Activated CD8-positive, alpha-beta memory T cell treated with anti-CD3 and anti-CD28 coated beads, Interleukin-2, amount 50 U/mL, for 24 hours (primary cell): ENCODE measurements around the gene SNAI1.
"Not testable (repeated sequence)": the region's sequence is repeated elsewhere in the genome, so short reads cannot be mapped to it uniquely, and the experiment has no call there.

Source experiments
- DNase-seq: peaks from one replicate; pipeline ENCODE4 v3.0.0-alpha.2; 2020; ENCODE audit errors: extremely low read depth

The SNAI1 gene

DNA sequence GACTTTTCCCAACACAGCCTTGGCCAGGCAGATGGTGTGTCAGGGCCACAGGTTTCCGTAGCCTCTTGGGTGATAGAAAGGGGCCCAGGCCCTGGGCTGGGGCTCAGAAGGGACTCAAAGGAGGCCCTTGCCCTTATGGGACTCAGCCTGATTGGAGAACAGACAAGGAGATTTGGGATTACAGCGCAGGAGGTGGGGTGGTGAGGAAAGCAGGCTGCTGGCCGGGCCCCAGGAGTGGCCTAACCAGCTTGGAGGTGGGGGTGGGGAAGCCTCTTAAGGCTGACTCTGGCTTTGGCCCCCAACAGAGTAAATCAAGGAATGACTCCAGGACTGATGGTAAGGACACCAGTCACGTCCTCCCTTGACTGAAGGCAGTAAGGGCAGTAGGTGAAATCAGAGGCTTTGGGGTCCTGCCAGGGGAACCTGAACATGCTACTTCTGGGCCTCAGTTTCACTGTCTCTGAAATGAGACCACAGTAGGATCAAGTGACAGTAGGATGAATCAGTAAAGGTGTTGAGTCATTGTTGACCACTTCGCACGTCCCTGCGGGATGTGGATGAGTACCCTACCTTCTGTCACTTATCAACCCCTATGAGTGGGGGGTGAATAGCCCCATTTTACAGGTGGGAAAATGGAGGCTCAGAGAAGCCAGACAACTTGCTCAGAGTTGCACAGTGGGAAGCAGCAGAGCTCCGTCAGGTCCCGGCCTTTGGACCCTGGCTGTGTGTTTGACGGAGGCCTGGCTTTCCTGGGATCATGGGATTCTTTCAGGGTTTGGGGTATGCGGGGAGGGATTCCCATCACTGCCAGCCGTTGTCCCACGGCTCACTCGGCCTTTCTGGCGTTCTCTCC is 4.5 kb downstream of the SNAI1 start:
- no peak for DNase-seq

DNA sequence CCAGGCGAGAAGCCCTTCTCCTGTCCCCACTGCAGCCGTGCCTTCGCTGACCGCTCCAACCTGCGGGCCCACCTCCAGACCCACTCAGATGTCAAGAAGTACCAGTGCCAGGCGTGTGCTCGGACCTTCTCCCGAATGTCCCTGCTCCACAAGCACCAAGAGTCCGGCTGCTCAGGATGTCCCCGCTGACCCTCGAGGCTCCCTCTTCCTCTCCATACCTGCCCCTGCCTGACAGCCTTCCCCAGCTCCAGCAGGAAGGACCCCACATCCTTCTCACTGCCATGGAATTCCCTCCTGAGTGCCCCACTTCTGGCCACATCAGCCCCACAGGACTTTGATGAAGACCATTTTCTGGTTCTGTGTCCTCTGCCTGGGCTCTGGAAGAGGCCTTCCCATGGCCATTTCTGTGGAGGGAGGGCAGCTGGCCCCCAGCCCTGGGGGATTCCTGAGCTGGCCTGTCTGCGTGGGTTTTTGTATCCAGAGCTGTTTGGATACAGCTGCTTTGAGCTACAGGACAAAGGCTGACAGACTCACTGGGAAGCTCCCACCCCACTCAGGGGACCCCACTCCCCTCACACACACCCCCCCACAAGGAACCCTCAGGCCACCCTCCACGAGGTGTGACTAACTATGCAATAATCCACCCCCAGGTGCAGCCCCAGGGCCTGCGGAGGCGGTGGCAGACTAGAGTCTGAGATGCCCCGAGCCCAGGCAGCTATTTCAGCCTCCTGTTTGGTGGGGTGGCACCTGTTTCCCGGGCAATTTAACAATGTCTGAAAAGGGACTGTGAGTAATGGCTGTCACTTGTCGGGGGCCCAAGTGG is 5.3 kb downstream of the SNAI1 start:
- no peak for DNase-seq

DNA sequence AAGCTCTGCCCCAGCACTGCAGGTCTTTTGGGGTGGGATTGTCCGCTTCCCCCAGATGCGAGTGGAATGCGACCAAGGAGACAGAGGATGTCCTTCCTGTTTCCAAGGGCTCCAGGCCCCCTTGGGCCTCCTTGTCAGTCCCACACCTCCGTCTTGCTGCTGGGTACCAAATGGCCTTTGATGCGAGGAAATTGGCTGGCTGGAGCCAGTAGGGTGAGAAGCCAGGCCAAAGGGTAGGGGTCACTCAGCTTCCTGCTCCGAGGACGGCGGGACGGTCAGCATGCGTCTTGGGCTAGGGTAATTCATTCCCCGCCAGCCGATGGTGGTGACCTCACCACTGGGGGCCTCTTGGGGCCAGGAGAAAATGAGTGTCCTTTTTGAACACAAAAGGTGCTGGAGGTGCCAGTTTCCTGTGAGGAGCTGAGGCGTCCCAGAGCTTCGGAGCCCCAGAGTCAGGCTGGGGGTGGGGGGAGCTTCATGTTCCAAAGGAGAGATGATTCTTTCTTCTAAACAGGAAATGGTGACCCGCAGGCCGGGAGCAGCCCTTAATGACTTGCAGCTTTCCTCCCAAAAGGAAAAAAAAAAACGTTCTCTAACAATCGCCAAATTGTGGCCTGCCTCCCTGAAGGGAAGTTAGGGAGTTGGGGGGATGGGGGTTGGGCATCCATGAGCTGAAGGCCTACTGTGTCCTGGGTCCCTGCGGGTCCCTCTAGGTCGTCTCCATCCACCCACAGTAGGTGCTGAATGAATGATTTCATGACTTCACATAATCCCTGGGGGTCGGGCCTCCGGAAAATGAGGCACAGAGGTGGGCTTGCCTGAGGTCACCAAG is 6.7 kb downstream of the SNAI1 start:
- DNase-seq: no peak

DNA sequence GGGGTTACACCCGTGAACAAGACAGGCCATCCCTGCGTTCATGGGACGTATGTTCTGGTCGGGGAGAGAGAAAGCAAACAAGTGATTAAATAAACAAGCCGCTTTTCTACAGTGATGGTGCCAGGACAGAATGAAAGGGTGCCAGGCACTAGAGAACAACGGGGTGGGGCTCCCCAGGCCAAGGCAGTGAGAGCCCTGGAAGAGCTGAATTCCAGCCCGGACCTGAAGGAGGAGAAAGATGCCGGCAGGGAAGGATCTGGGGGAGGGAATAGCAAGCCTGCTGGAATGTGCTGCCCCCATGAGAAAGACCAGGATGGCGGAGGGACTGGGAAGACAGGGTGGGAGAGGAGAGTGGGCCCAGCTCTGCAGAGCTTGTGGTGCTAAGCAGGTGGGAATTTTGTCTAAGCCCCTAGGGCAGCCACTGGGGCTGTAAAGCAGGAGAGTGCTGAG is 7.5 kb downstream of the SNAI1 start:
- no peak for DNase-seq

DNA sequence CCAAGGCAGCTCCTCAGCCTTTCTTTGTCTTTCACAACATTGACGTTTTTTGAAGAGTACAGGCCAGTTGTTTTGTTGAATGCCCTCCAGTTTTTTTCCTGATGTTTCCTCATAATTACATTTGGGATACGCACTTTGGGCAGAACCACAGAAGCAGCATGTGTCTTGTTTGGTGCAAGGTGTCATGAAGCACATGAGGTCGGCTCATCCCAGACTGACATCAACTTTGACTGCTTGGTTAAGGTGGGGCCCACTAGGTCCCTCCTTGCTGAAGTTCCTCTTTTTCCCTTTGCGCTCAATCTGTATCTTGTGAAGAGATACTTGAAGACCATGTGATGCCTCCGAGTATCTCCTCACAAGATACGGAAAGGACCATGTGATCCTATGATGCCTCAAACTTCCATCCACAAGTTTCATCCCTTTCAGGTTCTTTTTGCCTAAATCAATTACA is 10.5 kb downstream of the SNAI1 start:
- DNase-seq: no peak

DNA sequence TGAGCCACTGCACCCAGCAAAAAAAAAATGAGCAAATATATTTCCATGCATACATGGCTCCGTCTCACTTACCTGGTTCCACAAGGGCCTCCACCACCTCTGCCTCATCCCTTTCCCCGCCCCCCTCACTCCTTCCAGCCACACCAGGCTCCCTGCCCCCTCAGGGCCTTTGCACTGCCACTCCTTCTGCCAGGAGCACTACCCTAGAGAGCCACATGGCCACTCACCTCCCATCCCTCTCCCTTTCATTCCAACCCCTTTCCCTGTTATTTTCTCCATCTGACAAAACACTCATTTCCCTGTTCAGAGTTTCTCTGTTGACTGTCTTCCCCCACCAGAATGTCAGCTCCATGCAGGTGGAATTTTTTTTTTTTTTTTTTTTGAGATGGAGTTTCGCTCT is 12.8 kb downstream of the SNAI1 start:
- DNase-seq: no peak

DNA sequence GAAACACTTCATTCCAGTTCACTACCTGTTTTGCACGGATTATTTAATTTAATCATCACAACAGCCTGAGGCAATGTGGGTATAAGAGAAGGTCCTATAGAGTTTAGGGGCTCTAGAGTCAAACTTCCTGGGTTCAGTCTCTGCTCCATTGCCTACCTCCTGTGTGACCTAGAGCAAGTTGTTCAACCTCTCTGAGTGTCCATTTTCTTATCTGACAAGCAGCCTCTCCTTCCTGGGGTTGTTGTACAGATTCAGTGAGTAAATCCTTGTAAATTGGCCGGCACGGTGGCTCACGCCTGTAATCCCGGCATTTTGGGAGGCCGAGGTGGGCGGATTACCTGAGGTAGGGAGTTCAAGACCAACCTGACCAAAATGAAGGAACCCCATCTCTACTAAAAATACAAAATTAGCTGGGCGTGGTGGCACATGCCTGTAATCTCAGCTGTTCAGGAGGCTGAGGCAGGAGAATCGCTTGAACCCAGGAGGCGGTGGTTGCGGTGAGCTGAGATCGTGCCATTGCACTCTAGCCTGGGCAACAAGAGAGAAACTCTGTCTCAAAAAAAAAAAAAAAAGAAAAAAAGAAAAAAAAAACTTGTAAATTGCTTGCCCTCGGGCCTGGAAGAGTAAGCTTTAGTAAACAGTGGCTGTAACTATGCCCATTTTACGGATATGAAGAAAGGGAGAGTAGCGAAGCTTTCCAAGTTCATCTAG is 15.9 kb downstream of the SNAI1 start:
- not testable (repeated sequence) for DNase-seq

DNA sequence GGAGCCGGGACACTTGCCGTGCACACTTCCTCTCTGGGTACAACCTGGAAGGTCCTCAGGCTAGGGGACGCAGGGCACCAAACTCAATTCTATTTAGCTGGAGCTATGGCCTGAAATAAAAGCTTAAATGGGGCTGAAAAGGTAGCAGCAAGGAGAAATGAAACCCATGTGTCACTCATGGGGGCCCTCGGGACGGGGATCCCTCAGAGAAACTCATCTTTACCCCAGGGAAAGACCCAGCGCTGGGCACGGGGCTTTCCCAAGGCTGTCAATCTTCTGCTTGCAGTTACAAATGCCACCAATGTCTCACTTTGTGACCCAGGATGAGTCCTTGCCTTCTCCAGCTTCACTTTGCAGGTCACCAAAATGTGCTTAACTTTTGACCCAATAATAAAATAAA is 16.5 kb downstream of the SNAI1 start:
- no peak for DNase-seq

DNA sequence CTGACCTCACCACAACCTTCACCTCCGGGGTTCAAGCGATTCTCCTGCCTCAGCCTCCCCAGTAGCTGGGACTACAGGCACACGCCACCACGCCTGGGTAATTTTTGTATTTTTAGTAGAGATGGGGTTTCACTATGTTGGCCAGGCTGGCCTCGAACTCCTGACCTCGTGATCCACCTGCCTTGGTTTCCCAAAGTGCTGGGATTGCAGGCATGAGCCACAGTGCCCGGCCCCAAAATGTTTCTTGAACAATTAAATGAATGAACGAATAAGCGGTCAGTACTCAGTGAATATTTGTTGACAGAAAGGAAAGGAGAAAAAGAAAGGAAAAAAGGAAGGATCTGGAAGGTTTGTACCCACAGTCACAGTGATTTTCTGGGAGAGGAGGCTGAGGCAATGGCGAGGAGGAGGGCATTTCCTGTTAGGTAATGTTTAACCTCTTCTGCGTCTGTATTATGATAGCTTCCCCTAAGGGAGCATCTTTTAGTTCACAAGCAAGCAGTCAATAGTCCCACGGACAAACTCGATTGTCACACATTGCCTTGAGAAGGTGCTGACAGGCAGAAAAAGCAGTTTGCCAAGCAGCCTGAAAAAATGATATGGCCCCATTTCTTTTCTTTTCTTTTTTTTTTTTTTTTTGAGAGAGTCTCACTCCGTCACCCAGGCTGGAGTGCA is 17.9 kb downstream of the SNAI1 start:
- DNase-seq: not testable (repeated sequence)

DNA sequence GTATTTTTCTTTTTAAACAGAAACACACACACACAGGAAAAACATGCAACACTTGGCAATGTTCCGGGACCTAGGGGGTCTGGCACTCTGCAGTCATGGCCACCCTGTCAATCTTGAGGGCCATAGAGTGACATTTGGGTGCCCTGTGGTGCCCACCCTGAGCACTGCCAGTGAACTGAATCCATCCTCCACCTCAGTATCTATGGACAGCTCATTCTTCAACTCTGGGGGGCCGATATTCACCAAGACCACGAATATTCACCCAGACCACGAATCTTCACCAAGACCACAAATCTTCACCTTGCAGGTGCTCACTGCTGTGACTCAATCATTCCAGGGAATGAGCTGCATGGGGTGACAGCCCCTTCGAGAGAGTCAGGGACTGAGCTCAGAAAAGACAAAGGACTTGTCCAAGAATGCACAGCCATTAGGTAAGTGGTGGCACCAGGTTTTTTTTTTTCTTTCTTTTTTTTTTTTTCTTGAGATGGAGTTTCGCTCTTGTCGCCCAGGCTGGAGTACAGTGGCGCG is 19.1 kb downstream of the SNAI1 start:
- DNase-seq: no peak

DNA sequence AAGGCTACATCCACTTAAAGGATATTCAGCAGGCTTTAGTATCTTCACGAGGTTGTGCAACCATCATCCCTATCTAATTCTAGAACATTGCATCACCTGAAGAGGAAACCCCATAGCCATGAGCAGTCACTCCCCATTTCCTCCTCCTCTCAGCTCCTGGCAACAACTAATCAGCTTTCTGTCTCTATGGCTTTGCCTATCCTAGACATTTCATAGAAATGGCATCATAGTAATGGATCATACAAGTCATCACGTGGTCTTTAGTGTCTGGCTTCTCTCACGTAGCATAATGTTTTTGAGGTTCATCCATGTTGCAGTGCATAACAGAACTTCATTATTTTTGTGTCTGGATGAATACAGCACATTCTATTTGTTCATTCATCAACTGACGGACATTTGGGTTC is 20.5 kb downstream of the SNAI1 start:
- no peak for DNase-seq

DNA sequence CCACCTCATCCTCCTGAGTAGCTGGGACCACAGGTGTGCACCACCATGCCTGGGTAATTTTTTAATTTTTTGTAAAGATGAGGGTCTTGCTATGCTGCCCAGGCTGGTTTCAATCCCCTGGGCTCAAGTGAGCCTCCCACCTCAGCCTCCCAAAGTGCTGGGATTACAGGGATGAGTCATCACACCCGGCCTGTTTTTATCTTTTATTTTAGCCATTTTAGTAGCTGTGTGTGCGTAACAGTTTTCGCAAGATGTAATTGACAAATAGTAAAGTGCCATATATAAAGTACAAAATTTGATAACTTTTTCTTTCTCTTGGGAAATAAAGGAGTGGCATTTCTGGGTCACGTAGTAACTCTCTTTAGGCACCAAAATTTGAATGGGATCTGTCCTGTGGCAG is 21.4 kb downstream of the SNAI1 start:
- DNase-seq: no peak

DNA sequence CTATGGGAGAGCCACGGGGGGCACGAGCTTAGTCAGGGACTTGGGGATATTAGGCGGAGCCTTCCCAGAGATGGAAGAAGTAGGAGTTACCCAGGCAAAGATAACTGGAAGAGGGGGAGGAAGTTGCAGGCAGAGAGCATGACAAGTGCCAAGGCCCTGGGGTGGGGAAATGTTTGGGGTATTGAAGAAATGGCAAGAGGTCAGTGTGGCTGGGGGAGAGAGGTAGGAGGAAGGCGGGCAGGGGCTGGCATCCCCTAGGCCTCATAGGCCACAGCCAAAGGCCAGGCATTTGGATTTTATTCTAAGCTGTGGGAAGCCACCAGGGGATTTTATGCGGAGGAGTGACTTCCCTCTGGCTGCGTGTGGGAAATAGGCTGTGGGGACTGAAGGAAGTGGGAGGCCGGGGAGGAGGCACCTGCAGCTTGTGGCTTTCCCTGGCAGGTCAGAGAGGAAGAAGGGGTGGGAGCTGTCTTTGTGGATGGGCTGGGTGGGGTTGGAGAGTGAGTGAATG is 22.7 kb downstream of the SNAI1 start:
- no peak for DNase-seq

DNA sequence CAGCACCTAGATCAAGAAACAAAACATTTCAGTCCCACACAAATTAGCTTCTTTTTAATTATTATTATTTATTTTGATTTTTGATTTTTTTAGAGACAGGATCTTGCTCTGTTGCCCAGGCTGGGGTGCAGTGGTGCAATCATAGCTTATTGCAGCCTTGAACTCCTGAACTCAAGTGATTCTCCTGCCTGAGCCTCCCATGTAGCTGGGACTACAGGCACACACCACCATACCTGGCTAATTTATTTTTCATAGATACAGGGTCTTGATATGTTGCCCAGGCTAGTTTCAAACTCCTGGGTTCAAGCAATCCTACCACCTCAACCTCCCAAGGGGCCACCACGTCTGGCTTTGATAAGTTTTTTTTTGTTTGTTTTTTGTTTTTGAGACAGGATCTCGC is 24.6 kb downstream of the SNAI1 start:
- no peak for DNase-seq

DNA sequence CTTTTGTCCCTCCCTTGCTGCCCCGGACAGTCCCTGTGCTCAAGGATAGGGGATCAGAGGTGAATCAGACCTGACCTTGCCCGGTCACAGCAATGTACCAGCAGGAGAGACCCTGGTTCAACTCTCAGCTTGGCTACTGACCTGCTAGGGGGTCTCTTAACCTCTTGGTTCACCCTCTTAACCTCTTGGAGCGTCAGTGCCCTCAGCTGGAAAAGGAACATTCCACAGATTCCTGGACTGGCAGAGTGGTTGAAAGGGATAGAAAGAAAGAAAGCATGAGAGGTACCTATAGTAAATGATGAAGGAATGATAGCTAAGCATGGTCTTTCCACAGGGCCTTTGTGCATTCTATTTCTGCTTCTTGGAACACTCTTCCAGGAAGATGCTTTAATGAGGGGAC is 25.2 kb downstream of the SNAI1 start:
- DNase-seq: no peak

DNA sequence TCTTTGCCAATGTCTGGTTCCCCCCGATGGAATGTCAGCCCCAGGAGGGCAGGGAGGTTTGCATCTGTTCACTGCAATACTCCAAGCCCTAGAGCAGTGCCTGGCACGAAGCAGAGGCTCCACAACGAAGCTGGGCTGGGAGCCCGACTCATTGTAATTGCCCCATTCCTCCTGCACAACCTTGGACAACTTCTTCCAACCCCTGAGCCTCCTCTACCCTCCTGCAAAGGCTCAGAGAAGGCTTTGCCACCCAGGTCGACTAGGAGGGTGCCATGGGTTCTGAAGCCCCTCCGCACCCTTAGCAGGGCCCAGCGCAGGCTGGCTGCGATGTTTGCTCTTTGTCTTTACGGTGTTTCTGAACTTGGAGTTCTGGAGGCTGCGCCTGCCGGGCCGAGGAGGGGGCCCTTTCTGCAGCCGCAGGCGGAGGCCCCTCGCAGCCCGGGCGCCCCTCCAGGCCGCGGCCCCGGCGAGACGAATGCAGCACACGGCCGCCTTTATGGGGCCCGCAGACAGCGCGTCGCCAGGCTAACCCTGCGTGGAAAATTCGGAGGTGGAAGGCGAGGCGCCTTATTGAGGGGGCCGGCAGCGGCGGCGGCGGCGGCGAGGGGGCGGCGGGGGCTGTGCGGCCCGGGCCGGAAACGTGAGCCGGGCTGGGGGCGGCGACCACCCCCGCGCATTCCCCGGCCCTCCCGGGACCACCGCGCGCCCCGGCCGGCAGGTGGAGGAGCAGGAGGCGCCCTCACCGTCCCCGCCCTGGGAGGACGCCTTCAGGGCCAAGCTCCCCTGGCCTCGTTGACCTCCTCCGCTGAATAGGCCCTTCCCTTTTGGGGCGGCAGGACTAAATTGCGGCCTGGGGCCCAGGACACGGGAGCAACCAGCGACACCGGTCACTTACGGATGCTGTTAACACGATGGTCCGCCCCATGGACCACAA is 27.0 kb downstream of the SNAI1 start:
- no peak for DNase-seq

DNA sequence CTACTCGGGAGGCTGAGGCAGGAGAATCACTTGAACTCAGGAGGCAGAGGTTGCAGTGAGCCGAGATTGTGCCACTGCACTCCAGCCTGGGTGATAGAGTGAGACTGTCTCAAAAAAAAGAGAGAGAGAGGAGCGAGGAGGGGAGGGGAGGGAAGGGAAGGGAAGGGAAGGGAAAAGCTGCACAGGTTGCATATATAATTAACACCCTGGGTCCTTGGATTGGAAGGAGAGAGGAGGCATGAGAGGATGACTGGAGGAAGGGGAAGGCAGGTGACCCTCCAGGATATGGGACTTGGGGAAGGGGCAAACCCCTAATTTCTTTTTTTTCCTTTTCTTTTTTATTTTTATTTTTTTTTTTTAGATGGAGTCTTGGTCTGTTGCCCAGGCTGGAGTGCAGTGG is 28.8 kb downstream of the SNAI1 start:
- DNase-seq: not testable (repeated sequence)

DNA sequence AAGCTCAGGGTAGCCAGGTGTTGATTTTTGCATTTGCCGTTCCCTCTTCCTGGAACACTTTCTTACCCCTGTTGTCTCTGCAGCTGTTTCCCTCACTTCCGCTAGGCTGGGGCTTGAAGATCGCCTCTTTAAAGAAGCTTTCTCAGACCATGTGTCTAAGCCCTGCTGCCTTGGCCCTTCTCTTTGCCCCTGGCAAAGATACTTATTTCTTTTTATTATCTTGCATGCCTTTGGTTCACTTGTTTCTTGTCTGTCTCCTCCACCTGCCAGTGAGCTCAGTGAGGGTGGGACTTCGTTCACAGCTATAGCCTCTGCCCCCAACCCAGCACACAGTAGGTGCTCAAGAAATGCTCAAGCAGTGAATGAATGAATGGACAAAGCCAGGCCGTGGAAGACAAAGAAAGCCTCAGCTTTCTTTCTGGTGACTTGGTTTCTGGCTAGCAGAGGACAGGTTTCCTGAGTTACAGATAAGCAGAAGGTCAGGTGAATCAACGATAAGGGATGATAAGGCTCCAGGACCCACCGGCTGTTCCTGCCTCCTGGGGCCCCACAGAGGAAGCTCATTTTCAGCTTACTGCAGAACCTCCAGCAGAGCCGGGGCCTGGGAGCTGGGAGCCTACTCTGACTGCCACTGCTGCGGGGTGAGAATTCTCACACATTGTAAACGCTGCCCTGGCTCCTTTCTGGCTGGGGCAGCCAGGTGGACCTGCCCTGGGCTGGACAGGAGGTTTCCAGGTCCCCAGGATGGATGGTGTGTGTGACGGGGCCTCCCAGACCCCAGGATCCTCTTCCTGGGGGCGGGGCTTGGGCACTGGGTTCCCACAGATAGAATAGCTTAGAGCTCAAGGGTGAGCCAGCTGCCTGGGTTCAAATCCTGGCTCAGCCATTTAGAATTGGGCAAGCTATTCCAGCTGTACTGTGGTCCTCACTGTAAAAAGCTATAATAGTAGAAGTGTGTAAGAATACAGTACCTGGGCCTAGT is 29.8 kb downstream of the SNAI1 start:
- no peak for DNase-seq
